DMS114 treated with DMSO at 0.1 percent for 48 hours (cell line): ENCODE results near the gene CD74.
A peak's percentile ranks its signal among the peaks of the same experiment; 100 is the strongest.

ENCODE experiments used
- DNase-seq: peaks from one replicate; lab custom pipeline; 2025; ENCODE audit not compliant: unreplicated experiment; lab: John Stamatoyannopoulos, UW

Gene CD74

GRCh38 chr5:150410524-150411244 lies 2.0 kb downstream of the CD74 start:
- DNase-seq, result peak; percentile 76

- peak; percentile 93 for DNase-seq
Measured at GRCh38 chr5:150409638-150410523, 2.8 kb downstream of the CD74 start.

- DNase-seq, result no peak
Measured at GRCh38 chr5:150408231-150408943, 4.3 kb downstream of the CD74 start.

GRCh38 chr5:150407096-150407720 lies 5.5 kb downstream of the CD74 start:
- DNase-seq, result no peak

GRCh38 chr5:150406723-150407095 lies 6.0 kb downstream of the CD74 start:
- no peak for DNase-seq

- DNase-seq, result no peak
Measured at GRCh38 chr5:150406103-150406722, 6.5 kb downstream of the CD74 start.

- no peak for DNase-seq
Measured at GRCh38 chr5:150404941-150405816, 7.5 kb downstream of the CD74 start.

GRCh38 chr5:150404535-150404934 lies 8.2 kb downstream of the CD74 start:
- DNase-seq, result no peak

GRCh38 chr5:150404121-150404520 lies 8.6 kb downstream of the CD74 start:
- DNase-seq, result no peak

GRCh38 chr5:150402901-150403342 lies 9.8 kb downstream of the CD74 start:
- DNase-seq, result no peak

GRCh38 chr5:150402229-150402773 lies 10.4 kb downstream of the CD74 start:
- no peak for DNase-seq

- no peak for DNase-seq
Measured at GRCh38 chr5:150401376-150402228, 11.1 kb downstream of the CD74 start.

- DNase-seq, result no peak
Measured at GRCh38 chr5:150401076-150401375, 11.7 kb downstream of the CD74 start.

- DNase-seq, result no peak
Measured at GRCh38 chr5:150400316-150401075, 12.2 kb downstream of the CD74 start.

GRCh38 chr5:150399524-150400211 lies 13.0 kb downstream of the CD74 start:
- DNase-seq, result no peak

- no peak for DNase-seq
Measured at GRCh38 chr5:150398722-150399523, 13.8 kb downstream of the CD74 start.
